B cell (primary cell): ENCODE data around the gene HIPK2.

Source experiments
- CTCF ChIP-seq: fragments of 200-600 bp; IDR thresholded peaks from one replicate; pipeline ENCODE4 v1.8.0; 2022; ENCODE audit warnings: antibody characterized with exemption, mild to moderate bottlenecking
- EZH2 ChIP-seq: IDR thresholded peaks from 2 replicates; pipeline ENCODE4 v1.6.1; 2012; ENCODE audit warnings: borderline replicate concordance, low read depth, mild to moderate bottlenecking, moderate library complexity, low read length; ENCODE audit not compliant: insufficient read depth, poor library complexity, severe bottlenecking

GRCh38 chr7:139559364-139560105 lies 218.3 kb downstream of the HIPK2 start:
- TF ChIP-seq CTCF (no peak), EZH2 (no peak)
